CD14-positive monocyte (primary cell): ENCODE data around the gene ZFPM1. TPM values are rescaled to one million over a fixed set of nuclear protein-coding genes. Genes with fewer than 3 reads are reported as not detected.

Source experiments
- DNase-seq, 3 donors: peaks; one replicate each; pipeline ENCODE4 v3.0.0-alpha.2; 2011 to 2022
- H2AFZ ChIP-seq: 2 replicates; pipeline ENCODE4 v1.6.0; 2012; ENCODE audit warnings: mild to moderate bottlenecking, low read depth, low read length, inconsistent platforms; ENCODE audit not compliant: insufficient read depth, poor library complexity, severe bottlenecking
- H3K27ac ChIP-seq, 2 donors: 1 replicate in 1 of 2; 2 replicates in 1 of 2; pipeline ENCODE4 v1.5.1; 2012 to 2013; ENCODE audit warnings: low read length in 2 of 2, control low read depth in 1 of 2, inconsistent platforms in 1 of 2, low read depth in 1 of 2, mild to moderate bottlenecking in 1 of 2
- H3K27me3 ChIP-seq, 2 donors: one replicate each; pipeline versions ENCODE4 v1.6.0 to v1.6.1; 2011 to 2013; ENCODE audit warnings: low read length in 2 of 2; ENCODE audit not compliant: control insufficient read depth in 2 of 2, insufficient read depth in 2 of 2
- H3K36me3 ChIP-seq, 2 donors: replicated peaks in 1 of 2; 1 replicate in 1 of 2; 2 replicates in 1 of 2; pipeline versions ENCODE4 v1.5.1 to v1.6.1; 2012 to 2013; ENCODE audit warnings: low read length in 2 of 2, control low read depth in 1 of 2, inconsistent platforms in 1 of 2, mild to moderate bottlenecking in 1 of 2; ENCODE audit not compliant: insufficient read depth in 2 of 2, control insufficient read depth in 1 of 2
- H3K4me1 ChIP-seq, 2 donors: 1 replicate in 1 of 2; 2 replicates in 1 of 2; pipeline versions ENCODE4 v1.5.1 to v1.6.1; 2012 to 2013; ENCODE audit warnings: low read length in 2 of 2, control low read depth in 1 of 2, inconsistent platforms in 1 of 2, mild to moderate bottlenecking in 1 of 2, moderate library complexity in 1 of 2; ENCODE audit not compliant: insufficient read depth in 2 of 2, control insufficient read depth in 1 of 2
- H3K4me2 ChIP-seq: replicated peaks from 2 replicates; pipeline ENCODE3; 2012; ENCODE audit warnings: low read length, moderate library complexity, mild to moderate bottlenecking; ENCODE audit not compliant: poor library complexity, severe bottlenecking; ENCODE audit errors: extremely low read depth
- H3K4me3 ChIP-seq, 3 experiments: fragments of 200-600 bp in 1 of 3; sonication (generic) in 1 of 3; replicated peaks in 1 of 3; 1 replicate in 2 of 3; 2 replicates in 1 of 3; pipeline ENCODE4 v1.5.1; 2011 to 2013; ENCODE audit warnings: low read length in 3 of 3, mild to moderate bottlenecking in 3 of 3, control low read depth in 2 of 3, low read depth in 2 of 3, inconsistent platforms in 1 of 3, moderate library complexity in 1 of 3
- H3K79me2 ChIP-seq: 2 replicates; pipeline ENCODE4 v1.6.0; 2012; ENCODE audit warnings: mild to moderate bottlenecking, control low read depth, inconsistent platforms, low read length, moderate library complexity; ENCODE audit not compliant: insufficient read depth
- H3K9ac ChIP-seq: 2 replicates; pipeline ENCODE4 v1.6.0; 2017; ENCODE audit warnings: low read length, mild to moderate bottlenecking; ENCODE audit not compliant: insufficient read depth, poor library complexity, severe bottlenecking
- H3K9me3 ChIP-seq, 2 donors: replicated peaks in 1 of 2; 1 replicate in 1 of 2; 2 replicates in 1 of 2; pipeline versions ENCODE4 v1.5.1 to v1.6.1; 2012 to 2013; ENCODE audit warnings: low read length in 2 of 2, control low read depth in 1 of 2; ENCODE audit not compliant: control insufficient read depth in 1 of 2, insufficient read depth in 1 of 2
- H4K20me1 ChIP-seq: 2 replicates; pipeline ENCODE4 v1.6.0; 2012; ENCODE audit warnings: mild to moderate bottlenecking, low read length, control low read depth, moderate library complexity; ENCODE audit not compliant: insufficient read depth
- H3K27ac Mint-ChIP-seq, 7 donors: one replicate each; pipeline ENCODE4 v1.8.0; 2020; ENCODE audit warnings: mild to moderate bottlenecking in 7 of 7, mixed read lengths in 7 of 7, moderate library complexity in 6 of 7, inconsistent platforms in 2 of 7
- H3K27me3 Mint-ChIP-seq, 3 donors: one replicate each; pipeline ENCODE4 v1.8.0; 2021 to 2022; ENCODE audit warnings: low read depth in 3 of 3, mild to moderate bottlenecking in 3 of 3, mixed read lengths in 3 of 3, moderate library complexity in 3 of 3, inconsistent platforms in 1 of 3
- H3K36me3 Mint-ChIP-seq, 2 donors: one replicate each; pipeline ENCODE4 v1.8.0; 2020; ENCODE audit warnings: mixed read lengths in 2 of 2, inconsistent platforms in 1 of 2, mild to moderate bottlenecking in 1 of 2
- H3K4me1 Mint-ChIP-seq: one replicate; pipeline ENCODE4 v1.8.0; 2020; ENCODE audit warnings: mild to moderate bottlenecking, mixed read lengths
- H3K4me3 Mint-ChIP-seq, 2 donors: one replicate each; pipeline ENCODE4 v1.8.0; 2020; ENCODE audit warnings: mild to moderate bottlenecking in 2 of 2, mixed read lengths in 2 of 2, moderate library complexity in 1 of 2
- H3K9me3 Mint-ChIP-seq, 7 donors: one replicate each; pipeline ENCODE4 v1.8.0; 2020 to 2022; ENCODE audit warnings: mixed read lengths in 7 of 7, mild to moderate bottlenecking in 6 of 7, moderate library complexity in 6 of 7, inconsistent platforms in 2 of 7
- WGBS: methylation state at CpG from one replicate; pipeline ENCODE4 v1.1.5; 2013; ENCODE audit warnings: missing lambda C conversion rate; ENCODE audit not compliant: insufficient coverage; 5-methylcytosine and 5-hydroxymethylcytosine counted together
- intact Hi-C, 2 donors: fragments of 100-400 bp; cut with micrococcal nuclease; formaldehyde crosslinking; loops; one replicate each; pipeline versions ENCODE4 v1.15.0 to v1.15.1; 2023
- polyA plus RNA-seq, 3 donors: library from polyadenylated mRNA; depleted of rRNA in 1 of 3; unstranded in 2 of 3; stranded (reverse) in 1 of 3; fragments of 300-500 nt in 2 of 3; fragments of >200 nt in 1 of 3; fragmentation: Illumina TruSeq in 2 of 3; gene quantifications; 1 replicate in 2 of 3; 2 replicates in 1 of 3; pipeline ENCODE4 v1.2.3, GENCODE V29; 2012 to 2021
- TF ChIP-seq, protein P1 (sequence below): fragments of 200-600 bp; IDR thresholded peaks from one replicate; pipeline ENCODE4 v1.8.0; 2022; ENCODE audit warnings: antibody characterized with exemption, mild to moderate bottlenecking

The ZFPM1 gene
- polyA plus RNA-seq, 3 donors: 0.04 to 0.19 (median 0.12) TPM

DNA sequence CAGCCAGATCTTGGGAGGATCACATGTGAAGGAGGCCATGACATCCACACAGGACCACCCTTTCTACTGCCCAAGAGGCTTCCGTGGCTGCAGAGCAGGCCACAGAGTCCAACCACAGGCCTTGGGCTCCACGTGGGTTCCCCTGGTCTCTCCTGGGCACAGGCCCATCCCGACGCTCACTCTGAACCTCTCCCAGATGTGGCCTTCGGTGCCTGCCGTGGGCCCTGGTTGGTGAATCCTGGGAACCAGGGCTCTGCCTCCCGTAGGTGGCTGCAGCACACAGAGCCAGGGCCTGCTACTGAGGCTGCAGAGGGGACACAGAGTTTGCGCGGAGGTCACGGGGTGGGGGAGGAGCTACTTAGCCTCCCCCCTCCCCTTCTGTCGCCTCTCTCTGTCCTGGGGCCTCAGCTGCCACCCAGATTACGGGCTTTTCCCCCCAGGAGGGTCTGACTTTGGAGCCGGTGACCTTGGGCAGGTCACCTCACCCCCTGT lies 55.3 kb downstream of the ZFPM1 start:
- Mint-ChIP-seq H3K36me3 (no peaks in the 10 kb centered on the region), H3K27me3 (peaks cover 1 to 3% (median 1%) of the 10 kb centered on the region in 3 donors), H3K9me3 (no peaks in the 10 kb centered on the region), H3K27ac (no peak overlapping the region), H3K4me3 (no peak overlapping the region), H3K4me1 (no peaks in the 10 kb centered on the region)
- H3K9me3 ChIP-seq: no peaks in the 10 kb centered on the region
- intact Hi-C loops: no loop called here
- H3K27ac ChIP-seq: no peak overlapping the region
- H3K27me3 ChIP-seq: no peaks in the 10 kb centered on the region
- H3K9ac ChIP-seq: no peak overlapping the region
- H4K20me1 ChIP-seq: no peaks in the 10 kb centered on the region
- TF ChIP-seq, protein P1, sequence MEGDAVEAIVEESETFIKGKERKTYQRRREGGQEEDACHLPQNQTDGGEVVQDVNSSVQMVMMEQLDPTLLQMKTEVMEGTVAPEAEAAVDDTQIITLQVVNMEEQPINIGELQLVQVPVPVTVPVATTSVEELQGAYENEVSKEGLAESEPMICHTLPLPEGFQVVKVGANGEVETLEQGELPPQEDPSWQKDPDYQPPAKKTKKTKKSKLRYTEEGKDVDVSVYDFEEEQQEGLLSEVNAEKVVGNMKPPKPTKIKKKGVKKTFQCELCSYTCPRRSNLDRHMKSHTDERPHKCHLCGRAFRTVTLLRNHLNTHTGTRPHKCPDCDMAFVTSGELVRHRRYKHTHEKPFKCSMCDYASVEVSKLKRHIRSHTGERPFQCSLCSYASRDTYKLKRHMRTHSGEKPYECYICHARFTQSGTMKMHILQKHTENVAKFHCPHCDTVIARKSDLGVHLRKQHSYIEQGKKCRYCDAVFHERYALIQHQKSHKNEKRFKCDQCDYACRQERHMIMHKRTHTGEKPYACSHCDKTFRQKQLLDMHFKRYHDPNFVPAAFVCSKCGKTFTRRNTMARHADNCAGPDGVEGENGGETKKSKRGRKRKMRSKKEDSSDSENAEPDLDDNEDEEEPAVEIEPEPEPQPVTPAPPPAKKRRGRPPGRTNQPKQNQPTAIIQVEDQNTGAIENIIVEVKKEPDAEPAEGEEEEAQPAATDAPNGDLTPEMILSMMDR: no peak
- H3K4me1 ChIP-seq: no peaks in the 10 kb centered on the region
- H3K36me3 ChIP-seq: no peaks in the 10 kb centered on the region
- no peak for DNase-seq
- no peak overlapping the region for H2AFZ ChIP-seq
- H3K4me2 ChIP-seq: no peak overlapping the region
- no peak overlapping the region for H3K4me3 ChIP-seq
- no peaks in the 10 kb centered on the region for H3K79me2 ChIP-seq
- WGBS: 90% methylated on average over 11 of the region's 13 CpGs

DNA sequence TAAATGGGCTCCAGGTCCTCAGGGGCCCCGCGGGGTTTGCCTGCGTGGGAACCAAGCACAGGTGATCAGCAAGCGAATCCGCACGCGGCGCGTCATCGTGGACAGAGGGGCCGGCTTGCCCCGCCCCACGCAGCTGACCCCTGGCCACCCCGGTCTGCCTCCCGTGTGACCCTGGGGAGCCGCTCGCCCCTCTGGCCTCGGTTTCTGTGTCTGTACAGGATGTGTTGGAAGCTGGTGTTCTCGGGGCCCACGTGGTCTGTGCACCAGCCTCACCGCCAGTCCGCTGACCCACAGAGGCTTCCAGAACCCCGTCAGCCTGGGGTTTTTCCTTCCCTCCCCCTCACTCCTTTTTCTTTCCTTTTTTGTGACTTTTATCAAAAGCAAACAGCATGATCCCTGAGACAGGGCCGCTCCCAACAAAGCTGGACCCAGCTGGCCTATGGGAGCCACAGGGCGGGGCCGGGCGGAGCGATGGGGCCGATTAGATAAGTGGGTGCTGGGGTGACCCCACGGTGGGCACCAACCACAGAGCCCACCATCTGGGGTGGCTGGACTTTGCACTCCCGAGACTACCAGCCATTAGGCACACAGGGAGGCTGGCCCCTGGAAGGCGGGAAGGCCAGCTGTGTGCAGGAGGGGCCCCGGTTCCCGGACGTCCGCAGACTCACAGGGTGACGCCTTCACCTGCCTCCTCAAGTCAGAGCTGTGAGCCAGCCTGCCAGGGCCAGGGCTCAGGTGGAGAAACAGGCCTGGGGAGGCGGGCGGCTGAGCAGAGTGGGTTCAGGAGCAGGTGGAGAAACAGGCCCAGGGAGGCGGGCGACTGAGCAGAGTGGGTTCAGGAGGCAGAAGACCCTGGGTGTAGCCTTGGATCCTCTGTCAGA lies 56.0 kb downstream of the ZFPM1 start:
- Mint-ChIP-seq H3K9me3 (no peaks in the 10 kb centered on the region), H3K27me3 (peaks cover 1 to 2% (median 1%) of the 10 kb centered on the region in 3 donors), H3K4me1 (no peaks in the 10 kb centered on the region), H3K36me3 (no peaks in the 10 kb centered on the region), H3K27ac (no peak overlapping the region), H3K4me3 (no peak overlapping the region)
- TF ChIP-seq, protein P1: no peak
- Histone ChIP-seq H3K9ac (no peak overlapping the region), H3K9me3 (no peaks in the 10 kb centered on the region), H3K4me2 (no peak overlapping the region), H3K79me2 (no peaks in the 10 kb centered on the region), H3K27ac (no peak overlapping the region), H3K27me3 (no peaks in the 10 kb centered on the region), H3K4me3 (no peak overlapping the region), H2AFZ (no peak overlapping the region), H4K20me1 (no peaks in the 10 kb centered on the region), H3K36me3 (no peaks in the 10 kb centered on the region), H3K4me1 (no peaks in the 10 kb centered on the region)
- intact Hi-C loops: no loop called here
- 93% methylated on average over 36 of the region's 41 CpGs for WGBS
- DNase-seq: no peak
